MM.1S (cell line): ENCODE data around the gene MRAP2.

Experiments
- DNase-seq: peaks from one replicate; pipeline ENCODE4 v3.0.0-alpha.2; 2015
- H2AFZ ChIP-seq: fragments of 300-600 bp; sonication (generic); 2 replicates; pipeline ENCODE4 v1.6.0; 2016; ENCODE audit warnings: antibody characterized with exemption, low read length
- H3F3A ChIP-seq: fragments of 300-600 bp; sonication (generic); 2 replicates; pipeline ENCODE4 v1.6.1; 2016; ENCODE audit warnings: mild to moderate bottlenecking, antibody characterized with exemption, low read length, moderate library complexity, mixed read lengths; ENCODE audit not compliant: insufficient read depth
- H3K27ac ChIP-seq: fragments of 300-600 bp; sonication (generic); 2 replicates; pipeline ENCODE4 v1.5.1; 2016; ENCODE audit warnings: mild to moderate bottlenecking, low read length
- H3K27me3 ChIP-seq: fragments of 300-600 bp; sonication (generic); replicated peaks from 2 replicates; pipeline ENCODE4 v1.6.0; 2016; ENCODE audit warnings: low read length; ENCODE audit not compliant: insufficient read depth
- H3K36me3 ChIP-seq: fragments of 300-600 bp; sonication (generic); replicated peaks from 2 replicates; pipeline ENCODE4 v1.6.1; 2016; ENCODE audit warnings: mild to moderate bottlenecking, low read length, mixed read lengths; ENCODE audit not compliant: insufficient read depth
- H3K4me1 ChIP-seq: fragments of 300-600 bp; sonication (generic); 2 replicates; pipeline ENCODE4 v1.6.1; 2016; ENCODE audit warnings: low read length, mixed read lengths
- H3K4me2 ChIP-seq: fragments of 300-600 bp; sonication (generic); 2 replicates; pipeline ENCODE4 v1.6.0; 2016; ENCODE audit warnings: low read depth, low read length
- H3K4me3 ChIP-seq: fragments of 300-600 bp; sonication (generic); 2 replicates; pipeline ENCODE4 v1.5.1; 2016; ENCODE audit warnings: low read length, mixed read lengths
- H3K79me2 ChIP-seq: fragments of 300-600 bp; sonication (generic); 2 replicates; pipeline ENCODE4 v1.6.1; 2016; ENCODE audit warnings: mixed run types, low read length, mixed read lengths
- H3K9ac ChIP-seq: fragments of 300-600 bp; sonication (generic); 2 replicates; pipeline ENCODE4 v1.6.1; 2016; ENCODE audit warnings: low read length, mixed read lengths
- H3K9me2 ChIP-seq: fragments of 300-600 bp; sonication (generic); replicated peaks from 2 replicates; pipeline ENCODE4 v1.6.1; 2016; ENCODE audit warnings: mild to moderate bottlenecking, low read length, mixed read lengths; ENCODE audit not compliant: insufficient read depth
- H3K9me3 ChIP-seq: fragments of 300-600 bp; sonication (generic); replicated peaks from 2 replicates; pipeline ENCODE4 v1.6.1; 2016; ENCODE audit warnings: mild to moderate bottlenecking, low read length, mixed read lengths; ENCODE audit not compliant: insufficient read depth
- H4K20me1 ChIP-seq: fragments of 300-600 bp; sonication (generic); 2 replicates; pipeline ENCODE4 v1.6.1; 2016; ENCODE audit warnings: mild to moderate bottlenecking, low read length, moderate library complexity, mixed read lengths; ENCODE audit not compliant: insufficient read depth
- EZH2 ChIP-seq: fragments of 300-600 bp; sonication (generic); optimal IDR thresholded peaks from 2 replicates; pipeline ENCODE3; 2017; ENCODE audit warnings: low read depth, mild to moderate bottlenecking, antibody characterized with exemption, low read length, mixed read lengths
- EZH2phosphoT487 ChIP-seq: fragments of 300-600 bp; sonication (generic); IDR thresholded peaks from 2 replicates; pipeline ENCODE4 v1.6.1; 2018; ENCODE audit warnings: antibody characterized with exemption, low read length
- TF ChIP-seq, protein P1 (sequence below): fragments of 300-600 bp; sonication (generic); IDR thresholded peaks from 2 replicates; pipeline ENCODE4 v1.5.1; 2016; ENCODE audit warnings: antibody characterized with exemption, low read length, mixed read lengths

The MRAP2 gene

DNA sequence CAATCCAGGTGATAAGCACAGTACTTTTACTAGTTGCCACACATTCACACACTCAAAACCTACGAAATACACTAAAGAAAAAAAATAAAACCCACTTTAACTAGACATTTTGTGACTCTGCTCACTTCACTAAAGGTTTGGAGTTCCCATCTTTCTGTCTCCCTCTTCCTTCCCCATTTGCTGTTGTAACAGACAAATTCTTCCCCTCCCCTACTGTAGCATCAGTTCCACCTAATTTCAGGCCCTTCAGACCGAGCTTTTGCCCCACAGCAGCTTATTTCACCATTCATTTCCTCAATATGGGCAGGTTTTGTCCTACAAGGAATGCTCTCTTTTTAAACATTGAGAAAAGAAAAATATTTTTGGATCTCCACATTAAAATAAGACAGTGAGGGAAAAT lies 31.3 kb upstream of the MRAP2 start:
- H3K9ac ChIP-seq: no peak overlapping the region
- TF ChIP-seq, protein P1, sequence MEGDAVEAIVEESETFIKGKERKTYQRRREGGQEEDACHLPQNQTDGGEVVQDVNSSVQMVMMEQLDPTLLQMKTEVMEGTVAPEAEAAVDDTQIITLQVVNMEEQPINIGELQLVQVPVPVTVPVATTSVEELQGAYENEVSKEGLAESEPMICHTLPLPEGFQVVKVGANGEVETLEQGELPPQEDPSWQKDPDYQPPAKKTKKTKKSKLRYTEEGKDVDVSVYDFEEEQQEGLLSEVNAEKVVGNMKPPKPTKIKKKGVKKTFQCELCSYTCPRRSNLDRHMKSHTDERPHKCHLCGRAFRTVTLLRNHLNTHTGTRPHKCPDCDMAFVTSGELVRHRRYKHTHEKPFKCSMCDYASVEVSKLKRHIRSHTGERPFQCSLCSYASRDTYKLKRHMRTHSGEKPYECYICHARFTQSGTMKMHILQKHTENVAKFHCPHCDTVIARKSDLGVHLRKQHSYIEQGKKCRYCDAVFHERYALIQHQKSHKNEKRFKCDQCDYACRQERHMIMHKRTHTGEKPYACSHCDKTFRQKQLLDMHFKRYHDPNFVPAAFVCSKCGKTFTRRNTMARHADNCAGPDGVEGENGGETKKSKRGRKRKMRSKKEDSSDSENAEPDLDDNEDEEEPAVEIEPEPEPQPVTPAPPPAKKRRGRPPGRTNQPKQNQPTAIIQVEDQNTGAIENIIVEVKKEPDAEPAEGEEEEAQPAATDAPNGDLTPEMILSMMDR: no peak
- no peak for TF ChIP-seq EZH2
- no peak for TF ChIP-seq EZH2phosphoT487
- no peaks in the 10 kb centered on the region for H3K79me2 ChIP-seq
- no peaks in the 10 kb centered on the region for H3F3A ChIP-seq
- no peaks in the 10 kb centered on the region for H4K20me1 ChIP-seq
- no peaks in the 10 kb centered on the region for H3K9me2 ChIP-seq
- H3K4me2 ChIP-seq: no peak overlapping the region
- H3K9me3 ChIP-seq: no peaks in the 10 kb centered on the region
- no peak for DNase-seq
- no peaks in the 10 kb centered on the region for H3K4me1 ChIP-seq
- H3K27me3 ChIP-seq: no peaks in the 10 kb centered on the region
- H3K36me3 ChIP-seq: no peaks in the 10 kb centered on the region
- H3K4me3 ChIP-seq: no peak overlapping the region
- no peak overlapping the region for H2AFZ ChIP-seq
- no peak overlapping the region for H3K27ac ChIP-seq

DNA sequence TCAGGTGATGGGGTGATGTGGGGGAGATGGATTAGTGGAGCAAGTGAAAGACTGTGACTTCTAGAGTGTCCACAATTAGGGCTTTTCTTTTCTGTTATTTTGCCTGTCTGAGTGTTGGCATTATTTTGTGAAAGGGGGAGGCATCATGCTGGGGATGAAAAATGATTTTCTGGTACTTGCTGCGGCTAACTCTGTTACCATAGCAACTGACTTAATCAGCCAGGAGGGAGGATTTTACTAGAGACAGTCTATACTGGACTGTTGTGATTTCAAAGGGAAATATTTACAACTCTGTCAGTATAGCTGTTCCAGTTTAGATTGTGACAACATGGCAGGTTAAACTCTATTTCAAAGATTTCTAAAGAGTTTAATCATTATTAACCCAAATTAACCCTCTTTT lies 30.4 kb upstream of the MRAP2 start:
- Histone ChIP-seq H3K4me1 (no peaks in the 10 kb centered on the region), H3K4me2 (no peak overlapping the region), H3K27me3 (no peaks in the 10 kb centered on the region), H3K36me3 (no peaks in the 10 kb centered on the region), H3F3A (no peaks in the 10 kb centered on the region), H3K27ac (no peak overlapping the region), H2AFZ (no peak overlapping the region), H3K9me2 (no peaks in the 10 kb centered on the region), H3K9ac (no peak overlapping the region), H3K9me3 (no peaks in the 10 kb centered on the region), H3K79me2 (no peaks in the 10 kb centered on the region), H4K20me1 (no peaks in the 10 kb centered on the region), H3K4me3 (no peak overlapping the region)
- DNase-seq: no peak
- TF ChIP-seq EZH2phosphoT487 (no peak), EZH2 (no peak)
- TF ChIP-seq, protein P1: no peak

DNA sequence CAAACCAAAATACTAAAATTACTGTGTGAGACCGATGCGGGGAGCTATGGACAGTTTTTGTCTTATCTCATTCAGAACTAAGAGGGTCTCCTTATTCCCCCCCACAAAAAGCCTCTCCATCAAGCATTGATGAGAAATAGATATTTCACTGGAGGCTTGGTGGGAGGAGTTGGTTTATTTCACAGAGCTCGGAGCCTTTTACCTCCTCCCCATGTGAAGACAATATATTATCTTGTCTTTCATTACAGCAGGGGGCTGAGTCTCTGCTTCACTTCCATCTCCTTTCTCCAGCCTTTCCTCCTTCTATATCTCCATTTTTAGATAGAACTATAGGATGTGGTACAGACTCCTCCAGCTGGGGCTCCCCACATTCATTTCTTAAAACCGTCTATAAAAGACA lies 29.9 kb upstream of the MRAP2 start:
- Histone ChIP-seq H3K36me3 (no peaks in the 10 kb centered on the region), H3K4me3 (no peak overlapping the region), H3K27ac (no peak overlapping the region), H3K4me1 (no peaks in the 10 kb centered on the region), H3K27me3 (no peaks in the 10 kb centered on the region), H3K9ac (no peak overlapping the region), H3K79me2 (no peaks in the 10 kb centered on the region), H2AFZ (no peak overlapping the region), H3K9me2 (no peaks in the 10 kb centered on the region), H3K9me3 (no peaks in the 10 kb centered on the region), H3K4me2 (no peak overlapping the region), H4K20me1 (no peaks in the 10 kb centered on the region), H3F3A (no peaks in the 10 kb centered on the region)
- no peak for DNase-seq
- TF ChIP-seq, protein P1: no peak
- TF ChIP-seq EZH2: no peak
- no peak for TF ChIP-seq EZH2phosphoT487
